Prostate gland (tissue), 2 donors: ENCODE data around the gene USP9X. TPM values are rescaled to one million over a fixed set of nuclear protein-coding genes. Genes with fewer than 3 reads are reported as not detected.
A peak's percentile ranks its signal among the peaks of the same experiment; 100 is the strongest.

ENCODE experiments used
- DNase-seq: peaks from one replicate; pipeline ENCODE4 v3.0.0-alpha.2; 2019; ENCODE audit warnings: low spot score
- H3K27ac ChIP-seq, 2 donors: fragments of 200-600 bp; sonication (generic); 2 replicates each; pipeline ENCODE4 v1.5.1; 2017 to 2019
- H3K27me3 ChIP-seq: fragments of 200-600 bp; sonication (generic); replicated peaks from 2 replicates; pipeline ENCODE4 v1.5.1; 2019; ENCODE audit not compliant: insufficient read depth
- H3K36me3 ChIP-seq, 2 donors: fragments of 200-600 bp; sonication (generic); 1 replicate in 1 of 2; 2 replicates in 1 of 2; pipeline versions ENCODE4 v1.5.1 to v1.8.1; 2017 to 2019
- H3K4me1 ChIP-seq: fragments of 200-600 bp; sonication (generic); replicated peaks from 2 replicates; pipeline ENCODE4 v1.5.1; 2019
- H3K4me3 ChIP-seq, 2 donors: fragments of 200-600 bp; sonication (generic); 2 replicates each; pipeline ENCODE4 v1.5.1; 2017 to 2019
- H3K9me3 ChIP-seq: fragments of 200-600 bp; sonication (generic); 2 replicates; pipeline ENCODE4 v1.5.1; 2017
- POLR2A ChIP-seq: fragments of 450-650 bp; IDR thresholded peaks from one replicate; pipeline ENCODE4 v1.6.1; 2016; ENCODE audit warnings: antibody characterized with exemption, mild to moderate bottlenecking
- POLR2AphosphoS5 ChIP-seq: sonication (generic); formaldehyde crosslinking; IDR thresholded peaks from one replicate; pipeline ENCODE4 v1.6.1; 2017; ENCODE audit warnings: antibody characterized with exemption
- WGBS: methylation state at CpG from one replicate; pipeline ENCODE4 v1.1.5; 2018; 5-methylcytosine and 5-hydroxymethylcytosine counted together
- intact Hi-C: fragments of 100-400 bp; cut with DNase I; formaldehyde crosslinking; loops from one replicate; pipeline ENCODE4 v1.14.2; 2022
- total RNA-seq, 2 donors: library from RNA; depleted of rRNA; stranded (reverse); fragments of >200 nt; gene quantifications; one replicate each; pipeline ENCODE4 v1.1.0, GENCODE V29; 2016
- TF ChIP-seq, protein P1 (sequence below), 4 experiments: fragments of 200-600 bp in 2 of 4; fragments of 450-650 bp in 2 of 4; sonication (generic) in 2 of 4; IDR thresholded peaks; 1 replicate in 3 of 4; 2 replicates in 1 of 4; pipeline ENCODE4 v1.5.1; 2016 to 2019; ENCODE audit warnings: antibody characterized with exemption in 4 of 4, mild to moderate bottlenecking in 2 of 4, moderate library complexity in 2 of 4

Gene USP9X
- total RNA-seq, 2 donors from 2014 or later, result 47.9 to 115 TPM

DNA sequence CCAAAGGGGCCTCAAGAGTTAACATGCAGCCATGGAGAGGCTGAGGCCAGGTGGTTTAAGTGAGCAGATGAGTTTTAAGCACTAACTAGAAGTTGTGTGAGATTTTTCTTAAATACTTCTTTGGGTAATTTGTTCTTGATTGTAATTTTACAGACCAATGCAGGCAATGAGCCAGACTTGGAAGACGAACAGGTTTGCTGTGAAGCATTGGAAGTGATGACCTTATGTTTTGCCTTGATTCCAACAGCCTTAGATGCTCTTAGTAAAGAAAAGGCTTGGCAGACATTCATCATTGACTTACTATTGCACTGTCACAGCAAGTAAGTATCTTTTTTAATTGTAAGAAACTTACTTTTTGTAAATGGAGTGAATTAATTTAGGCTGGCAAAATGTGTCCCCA is 103.9 kb downstream of the USP9X start:
- 0% methylated on average over 1 of the region's 1 CpG for WGBS
- Histone ChIP-seq H3K27ac (no peak overlapping the region), H3K9me3 (no peaks in the 10 kb centered on the region), H3K4me1 (no peaks in the 10 kb centered on the region), H3K4me3 (no peak overlapping the region), H3K27me3 (no peaks in the 10 kb centered on the region), H3K36me3 (no peaks in the 10 kb centered on the region)
- TF ChIP-seq POLR2AphosphoS5, result no peak
- TF ChIP-seq, protein P1, sequence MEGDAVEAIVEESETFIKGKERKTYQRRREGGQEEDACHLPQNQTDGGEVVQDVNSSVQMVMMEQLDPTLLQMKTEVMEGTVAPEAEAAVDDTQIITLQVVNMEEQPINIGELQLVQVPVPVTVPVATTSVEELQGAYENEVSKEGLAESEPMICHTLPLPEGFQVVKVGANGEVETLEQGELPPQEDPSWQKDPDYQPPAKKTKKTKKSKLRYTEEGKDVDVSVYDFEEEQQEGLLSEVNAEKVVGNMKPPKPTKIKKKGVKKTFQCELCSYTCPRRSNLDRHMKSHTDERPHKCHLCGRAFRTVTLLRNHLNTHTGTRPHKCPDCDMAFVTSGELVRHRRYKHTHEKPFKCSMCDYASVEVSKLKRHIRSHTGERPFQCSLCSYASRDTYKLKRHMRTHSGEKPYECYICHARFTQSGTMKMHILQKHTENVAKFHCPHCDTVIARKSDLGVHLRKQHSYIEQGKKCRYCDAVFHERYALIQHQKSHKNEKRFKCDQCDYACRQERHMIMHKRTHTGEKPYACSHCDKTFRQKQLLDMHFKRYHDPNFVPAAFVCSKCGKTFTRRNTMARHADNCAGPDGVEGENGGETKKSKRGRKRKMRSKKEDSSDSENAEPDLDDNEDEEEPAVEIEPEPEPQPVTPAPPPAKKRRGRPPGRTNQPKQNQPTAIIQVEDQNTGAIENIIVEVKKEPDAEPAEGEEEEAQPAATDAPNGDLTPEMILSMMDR (IDR thresholded peaks at IDR 0.05), result no peak
- TF ChIP-seq POLR2A, result no peak
- intact Hi-C loops, result no loop called here
- no peak for DNase-seq

DNA sequence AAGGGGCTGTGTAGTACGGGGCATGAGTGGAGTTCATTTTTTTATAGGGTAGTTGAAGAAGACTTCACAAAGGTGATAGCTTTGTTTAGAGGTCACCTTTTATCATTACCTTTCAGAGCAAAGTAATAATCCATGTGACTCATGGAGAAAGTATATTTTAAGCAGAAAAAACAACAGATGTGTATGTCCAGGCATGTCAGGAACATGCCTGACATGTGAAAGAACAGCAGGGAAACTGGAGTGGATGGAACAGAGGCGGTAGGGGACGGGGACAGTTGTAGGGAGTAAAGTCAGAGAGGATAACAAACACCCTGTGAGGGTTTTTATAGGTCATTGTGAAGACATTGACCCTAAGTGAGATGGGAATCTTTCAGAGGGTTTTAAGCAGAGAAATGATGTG is 107.6 kb downstream of the USP9X start:
- Histone ChIP-seq H3K36me3 (no peaks in the 10 kb centered on the region), H3K4me3 (no peak overlapping the region), H3K27me3 (no peaks in the 10 kb centered on the region), H3K9me3 (no peaks in the 10 kb centered on the region), H3K4me1 (no peaks in the 10 kb centered on the region), H3K27ac (no peak overlapping the region)
- intact Hi-C loops, result no loop called here
- no peak for DNase-seq
- 77% methylated on average over 3 of the region's 3 CpGs for WGBS
- TF ChIP-seq, protein P1 (IDR thresholded peaks at IDR 0.05), result no peak
- TF ChIP-seq POLR2A (no peak), POLR2AphosphoS5 (no peak)

DNA sequence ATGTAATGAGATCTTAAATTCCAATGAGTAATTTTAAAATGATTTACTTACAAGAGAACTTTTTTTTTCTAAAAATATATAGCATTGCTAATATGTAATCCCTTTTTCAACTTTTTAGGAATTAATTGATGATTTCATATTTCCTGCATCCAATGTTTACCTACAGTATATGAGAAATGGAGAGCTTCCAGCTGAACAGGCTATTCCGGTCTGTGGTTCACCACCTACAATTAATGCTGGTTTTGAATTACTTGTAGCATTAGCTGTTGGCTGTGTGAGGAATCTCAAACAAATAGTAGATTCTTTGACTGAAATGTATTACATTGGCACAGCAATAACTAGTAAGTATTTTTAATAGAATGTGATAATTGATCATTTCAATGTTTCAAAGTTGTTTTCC is 113.2 kb downstream of the USP9X start:
- DNase-seq, result peak; percentile 15
- Histone ChIP-seq H3K9me3 (no peaks in the 10 kb centered on the region), H3K4me1 (no peaks in the 10 kb centered on the region), H3K27me3 (no peaks in the 10 kb centered on the region), H3K27ac (no peak overlapping the region), H3K36me3 (no peaks in the 10 kb centered on the region), H3K4me3 (no peak overlapping the region)
- intact Hi-C loops, result no loop called here
- WGBS, result 39% methylated on average over 1 of the region's 1 CpG
- no peak for TF ChIP-seq POLR2A
- no peak for TF ChIP-seq POLR2AphosphoS5
- TF ChIP-seq, protein P1 (IDR thresholded peaks at IDR 0.05), result no peak

DNA sequence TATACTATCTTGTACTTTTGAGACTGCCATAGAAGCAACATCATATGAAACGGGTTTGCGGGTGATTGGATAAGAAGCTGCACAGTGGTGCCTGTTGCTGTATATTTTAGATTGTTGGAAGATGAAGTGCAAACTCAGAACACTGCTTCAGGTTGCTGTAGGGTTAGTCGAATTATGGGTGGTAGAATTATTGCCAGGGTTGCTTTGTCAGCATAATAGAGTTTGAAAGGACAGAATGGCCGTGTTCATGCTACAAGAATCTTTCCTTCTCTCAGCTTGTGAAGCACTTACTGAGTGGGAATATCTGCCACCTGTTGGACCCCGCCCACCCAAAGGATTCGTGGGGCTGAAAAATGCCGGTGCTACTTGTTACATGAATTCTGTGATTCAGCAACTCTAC is 115.5 kb downstream of the USP9X start:
- Histone ChIP-seq H3K36me3 (no peaks in the 10 kb centered on the region), H3K4me1 (no peaks in the 10 kb centered on the region), H3K4me3 (no peak overlapping the region), H3K27me3 (no peaks in the 10 kb centered on the region), H3K9me3 (no peaks in the 10 kb centered on the region), H3K27ac (no peak overlapping the region)
- DNase-seq, result no peak
- TF ChIP-seq POLR2AphosphoS5 (no peak), POLR2A (no peak)
- TF ChIP-seq, protein P1 (IDR thresholded peaks at IDR 0.05), result no peak
- 98% methylated on average over 7 of the region's 7 CpGs for WGBS
- intact Hi-C loops, result no loop called here

DNA sequence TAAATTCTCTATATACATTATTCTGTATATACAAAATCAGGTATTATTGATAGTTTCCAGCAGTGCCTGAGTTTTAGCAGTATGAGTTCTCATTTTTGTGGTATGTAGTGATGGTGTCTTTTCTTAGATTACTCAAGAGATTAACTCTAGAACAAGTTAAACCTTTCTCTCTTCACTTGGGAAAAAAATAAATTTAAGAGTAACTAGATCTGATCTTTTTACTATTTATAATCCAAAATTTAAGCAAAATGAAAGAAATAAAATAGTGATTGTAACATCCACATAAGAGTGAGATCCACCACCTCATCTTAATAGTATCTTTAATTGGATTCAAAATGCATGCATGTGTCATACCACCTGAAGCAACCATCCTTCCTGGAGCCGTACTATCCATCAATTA is 124.6 kb downstream of the USP9X start:
- no peaks in the 10 kb centered on the region for H3K9me3 ChIP-seq

More for the DNA sequence above, 124.6 kb downstream of the USP9X start:
- intact Hi-C loops, result no loop called here
- Histone ChIP-seq H3K36me3 (no peaks in the 10 kb centered on the region), H3K27me3 (no peaks in the 10 kb centered on the region), H3K4me3 (no peak overlapping the region), H3K27ac (no peak overlapping the region), H3K4me1 (no peaks in the 10 kb centered on the region)
- WGBS, result 92% methylated on average over 1 of the region's 1 CpG
- no peak for DNase-seq
- TF ChIP-seq, protein P1 (IDR thresholded peaks at IDR 0.05), result no peak
- no peak for TF ChIP-seq POLR2AphosphoS5
- TF ChIP-seq POLR2A, result no peak
